GM12878 (cell line): ENCODE measurements around the gene CHRNE. TPM values are rescaled to one million over a fixed set of nuclear protein-coding genes. Genes with fewer than 3 reads are reported as not detected.

ENCODE experiments used
- CHD1 ChIP-seq: IDR thresholded peaks from 2 replicates; pipeline ENCODE4 v1.6.1; 2012; ENCODE audit warnings: low read depth, low read length, improper control_type of control experiment
- MEF2A ChIP-seq: IDR thresholded peaks from 2 replicates; pipeline ENCODE4 v1.6.1; 2011; ENCODE audit warnings: low read depth, mild to moderate bottlenecking, low read length, moderate library complexity; ENCODE audit not compliant: insufficient read depth
- PAX8 ChIP-seq: fragments of 450-650 bp; IDR thresholded peaks from 2 replicates; pipeline ENCODE4 v1.6.1; 2017; ENCODE audit warnings: mild to moderate bottlenecking, moderate library complexity
- POLR2AphosphoS2 ChIP-seq: IDR thresholded peaks from 2 replicates; pipeline ENCODE4 v1.6.1; 2011; ENCODE audit warnings: low read depth, mild to moderate bottlenecking, low read length, improper control_type of control experiment, moderate library complexity
- REST ChIP-seq: IDR thresholded peaks from 2 replicates; pipeline ENCODE4 v1.6.1; 2012; ENCODE audit warnings: mild to moderate bottlenecking, low read depth, low read length
- SIN3A ChIP-seq: IDR thresholded peaks from 2 replicates; pipeline ENCODE4 v1.6.1; 2012; ENCODE audit warnings: low read depth, low read length, improper control_type of control experiment
- YBX1 ChIP-seq: fragments of 450-650 bp; IDR thresholded peaks from 2 replicates; pipeline ENCODE4 v1.6.1; 2016; ENCODE audit warnings: antibody characterized with exemption
- YY1 ChIP-seq: IDR thresholded peaks from 2 replicates; pipeline ENCODE4 v1.6.1; 2011; ENCODE audit warnings: low read depth, mild to moderate bottlenecking, low read length
- ZBED1 ChIP-seq: IDR thresholded peaks from 2 replicates; pipeline ENCODE4 v1.6.1; 2016; ENCODE audit warnings: borderline replicate concordance
- ZSCAN29 ChIP-seq: fragments of 450-650 bp; IDR thresholded peaks from 2 replicates; pipeline ENCODE4 v1.6.1; 2017; ENCODE audit warnings: mild to moderate bottlenecking, moderate library complexity
- ZZZ3 ChIP-seq: IDR thresholded peaks from 2 replicates; pipeline ENCODE4 v1.6.1; 2011; ENCODE audit warnings: low read depth; ENCODE audit not compliant: control insufficient read depth, insufficient read length
- polyA plus RNA-seq, 11 experiments: library from polyadenylated mRNA; depleted of rRNA in 4 of 11; unstranded in 6 of 11; stranded (reverse) in 5 of 11; fragments of >200 nt; fragmentation: Nextera tagmentation in 4 of 11; fragmentation: Illumina TruSeq in 1 of 11; extraction: Ambion mirVana in 4 of 11; extraction: Trizol in 1 of 11; gene quantifications; 1 replicate in 1 of 11; 2 replicates in 10 of 11; pipeline versions ENCODE4 v1.2.1 to v1.2.3, GENCODE V29; 2011 to 2016; ENCODE audit warnings: inconsistent platforms in 2 of 11, missing spikeins in 2 of 11, low read depth in 1 of 11
- total RNA-seq, 4 experiments: library from RNA; depleted of rRNA in 3 of 4; stranded (reverse); fragments of >200 nt in 3 of 4; fragmentation: Illumina TruSeq in 1 of 4; extraction: Trizol in 1 of 4; gene quantifications; 2 replicates each; pipeline versions ENCODE4 v1.2.1 to v1.2.3, GENCODE V29; 2013 to 2021

Gene CHRNE
- total and polyA plus RNA-seq, 10 of the 15 experiments (the other 5 are each of a cell fraction or from before 2014, with no cell fraction given) = 0.05 to 0.11 (median 0.08) TPM; not detected in 6

GRCh38 chr17:4945176-4945943, 42.5 kb upstream of the CHRNE start (continued):
- TF ChIP-seq ZBED1 = peak; percentile 94
- no peak for TF ChIP-seq CHD1
- TF ChIP-seq REST = 0 out of 2 replicates have a peak, but pooled peaks have one; percentile 30
- TF ChIP-seq YBX1 = no peak
- TF ChIP-seq ZSCAN29 = no peak
- TF ChIP-seq YY1 = peak; percentile 51; the same call in 1 of the 2 replicates
- TF ChIP-seq PAX8 = no peak
- TF ChIP-seq MEF2A = 0 out of 2 replicates have a peak, but pooled peaks have one; percentile 43
- no peak for TF ChIP-seq ZZZ3
- peak; percentile 93 for TF ChIP-seq POLR2AphosphoS2
- 0 out of 2 replicates have a peak, but pooled peaks have one; percentile 29 for TF ChIP-seq SIN3A
